ENCODE data around the gene PRM1. TPM values are rescaled to one million over a fixed set of nuclear protein-coding genes. Genes with fewer than 3 reads are reported as not detected.

Gene PRM1
- total and polyA plus RNA-seq, 2 of the 13 experiments (the other 11 are each of a cell fraction or from before 2014, with no cell fraction given), result not detected

GRCh38 chr16:11276896-11277593 lies 4.1 kb downstream of the PRM1 start (continued):
- TF ChIP-seq ELF4 (CRISPR knock-in tag; IDR thresholded peaks at IDR 0.05; ENCODE audit: borderline replicate concordance), result no peak
- no peak for TF ChIP-seq NKX3-1 (CRISPR knock-in tag; IDR thresholded peaks at IDR 0.05)
- no peak for TF ChIP-seq KMT2B (CRISPR knock-in tag; IDR thresholded peaks at IDR 0.05)
- TF ChIP-seq ADNP (CRISPR knock-in tag; IDR thresholded peaks at IDR 0.05), result 0 out of 2 replicates have a peak, but pooled peaks have one; percentile 17
- no peak for TF ChIP-seq ZBTB21 (CRISPR knock-in tag; IDR thresholded peaks at IDR 0.05)
- TF ChIP-seq SP5 (CRISPR knock-in tag; IDR thresholded peaks at IDR 0.05; ENCODE audit: borderline replicate concordance, low read depth), result no peak
- TF ChIP-seq ATRX (CRISPR knock-in tag; IDR thresholded peaks at IDR 0.05; ENCODE audit: borderline replicate concordance), result no peak
- no peak for TF ChIP-seq PCBP1 (IDR thresholded peaks at IDR 0.05; ENCODE audit: borderline replicate concordance, low read depth, low read length)
- TF ChIP-seq ZNF75D (CRISPR knock-in tag; IDR thresholded peaks at IDR 0.05; ENCODE audit: borderline replicate concordance), result no peak
- no peak for TF ChIP-seq SOX6 (IDR thresholded peaks at IDR 0.05)
- peak; percentile 26; the same call in 1 of the 2 replicates for TF ChIP-seq SOX6 (CRISPR knock-in tag; IDR thresholded peaks at IDR 0.05)
- TF ChIP-seq RNF219 (CRISPR knock-in tag; IDR thresholded peaks at IDR 0.05), result no peak
- peak; percentile 56; the same call in 1 of the 2 replicates for TF ChIP-seq ZNF3 (CRISPR knock-in tag; IDR thresholded peaks at IDR 0.05)
- TF ChIP-seq ESRRA (CRISPR knock-in tag; IDR thresholded peaks at IDR 0.05; ENCODE audit: low read depth), result no peak
- no peak for TF ChIP-seq ETV5 (CRISPR knock-in tag; IDR thresholded peaks at IDR 0.05; ENCODE audit: borderline replicate concordance)
- no peak for TF ChIP-seq TIGD3 (CRISPR knock-in tag; IDR thresholded peaks at IDR 0.05; ENCODE audit: borderline replicate concordance)
- 0 out of 2 replicates have a peak, but pooled peaks have one; percentile 32 for TF ChIP-seq ZBED4 (CRISPR knock-in tag; IDR thresholded peaks at IDR 0.05; ENCODE audit: borderline replicate concordance)
- TF ChIP-seq ZNF784 (CRISPR knock-in tag; IDR thresholded peaks at IDR 0.05; ENCODE audit: borderline replicate concordance), result no peak
- no peak for TF ChIP-seq NCOA5 (CRISPR knock-in tag; IDR thresholded peaks at IDR 0.05)
- no peak for TF ChIP-seq MZF1 (CRISPR knock-in tag; IDR thresholded peaks at IDR 0.05; ENCODE audit: borderline replicate concordance)
